Stimulated activated CD8-positive, alpha-beta memory T cell treated with anti-CD3 and anti-CD28 coated beads, Interleukin-7, amount 100 ng/mL, for 24 hours (primary cell): ENCODE data around the gene UIMC1.
"Not testable (repeated sequence)": the region's sequence is repeated elsewhere in the genome, so short reads cannot be mapped to it uniquely, and the experiment has no call there.

Experiments used
- DNase-seq: peaks from one replicate; pipeline ENCODE4 v3.0.0-alpha.2; 2020; ENCODE audit warnings: low read depth

Gene UIMC1

GRCh38 chr5:177005619-177006264 lies 837 bp downstream of the UIMC1 start:
- peak; percentile 37 for DNase-seq

GRCh38 chr5:177004961-177005360 lies 1.6 kb downstream of the UIMC1 start:
- no peak for DNase-seq

GRCh38 chr5:177003649-177004048 lies 2.9 kb downstream of the UIMC1 start:
- no peak for DNase-seq

DNA sequence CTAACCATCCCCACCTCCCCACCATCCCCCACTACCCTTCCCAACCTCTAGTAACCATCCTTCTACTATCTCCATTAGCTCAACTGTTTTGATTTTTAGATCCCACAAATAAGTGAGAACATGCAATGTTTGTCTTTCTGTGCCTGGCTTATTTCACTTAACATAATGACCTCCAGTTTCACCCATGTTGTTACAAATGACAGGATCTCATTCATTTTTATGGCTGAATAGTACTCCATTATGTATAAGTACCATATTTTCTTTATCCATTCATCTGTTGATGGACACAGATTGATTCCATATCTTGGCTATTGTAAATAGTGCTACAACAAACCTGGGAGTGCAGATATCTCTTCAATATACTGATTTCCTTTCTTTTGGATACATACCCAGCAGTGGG lies 7.1 kb downstream of the UIMC1 start:
- DNase-seq = not testable (repeated sequence)

DNA sequence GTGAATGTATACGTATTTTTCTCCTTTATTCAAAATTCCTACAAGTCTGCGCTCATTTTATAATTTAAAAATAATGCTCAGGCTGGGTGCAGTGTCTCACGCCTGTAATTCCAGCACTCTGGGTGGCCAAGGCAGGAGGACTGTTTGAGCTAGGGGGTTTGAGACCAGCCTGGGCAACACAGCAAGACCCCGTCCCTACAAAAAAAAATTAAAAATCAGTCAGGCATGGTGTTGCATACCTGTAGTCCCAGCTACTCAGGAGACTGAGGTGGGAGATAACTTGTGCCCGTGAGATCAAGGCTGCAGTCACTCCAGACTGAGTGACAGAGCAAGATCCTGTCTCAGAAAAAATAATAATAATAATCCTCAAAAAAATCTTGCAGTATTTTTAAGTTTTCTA lies 7.8 kb downstream of the UIMC1 start:
- DNase-seq = no peak

- DNase-seq = no peak
Measured at GRCh38 chr5:176996780-176997179, 9.8 kb downstream of the UIMC1 start.

DNA sequence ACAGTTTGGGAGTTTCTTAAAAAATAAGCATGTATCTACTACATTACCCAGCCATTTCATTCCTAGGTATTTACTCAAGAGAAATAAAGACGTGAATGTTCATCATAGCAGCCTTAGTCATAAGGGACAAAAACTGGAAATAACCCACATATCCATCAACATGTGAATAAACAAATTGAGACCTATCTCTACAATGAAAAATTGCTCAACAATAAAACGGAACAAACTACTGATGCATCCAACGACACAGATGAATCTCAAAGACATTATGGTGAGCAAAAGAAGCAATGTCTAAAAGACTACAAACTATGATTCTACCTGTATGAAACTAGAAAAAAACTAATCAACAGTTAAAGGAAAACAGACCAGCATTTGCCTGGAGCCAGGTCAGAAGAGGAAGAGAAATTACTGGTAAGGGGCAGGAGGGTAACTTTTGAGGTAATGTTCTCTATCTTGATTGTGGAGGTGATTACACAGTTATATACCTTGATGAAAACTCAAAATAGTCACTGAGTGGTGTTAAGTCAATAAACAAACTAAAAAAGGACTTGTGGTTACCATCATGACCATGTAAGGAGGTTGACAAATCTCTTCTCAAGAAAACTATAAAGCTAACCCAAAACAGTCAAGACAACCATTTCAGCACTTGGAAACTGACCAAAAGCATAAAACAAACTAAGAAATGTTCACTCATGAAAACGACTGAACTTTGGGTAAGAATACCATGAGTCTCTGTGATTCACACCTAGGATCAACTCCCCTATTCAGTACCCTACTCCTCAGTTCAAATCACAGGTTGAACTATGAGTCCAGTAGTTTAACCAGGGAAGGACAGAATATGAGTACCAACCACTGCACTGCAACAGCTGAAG lies 10.4 kb downstream of the UIMC1 start:
- no peak for DNase-seq

DNA sequence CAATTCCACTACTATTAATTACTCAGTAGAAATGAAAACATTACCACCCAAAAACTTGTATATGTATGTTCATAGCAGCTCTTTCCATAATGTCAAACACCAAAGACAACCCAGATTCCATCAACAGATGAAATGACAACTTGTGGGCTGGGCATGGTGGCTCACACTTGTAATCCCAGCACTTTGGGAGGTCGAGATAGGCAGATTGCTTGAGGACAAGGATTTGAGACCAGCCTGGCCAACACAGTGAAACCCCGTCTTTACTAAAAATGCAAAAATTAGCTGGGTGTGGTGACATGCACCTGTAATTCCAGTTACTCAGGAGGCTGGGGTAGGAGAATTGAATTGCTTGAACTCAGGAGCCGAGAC lies 11.5 kb downstream of the UIMC1 start:
- no peak for DNase-seq

DNA sequence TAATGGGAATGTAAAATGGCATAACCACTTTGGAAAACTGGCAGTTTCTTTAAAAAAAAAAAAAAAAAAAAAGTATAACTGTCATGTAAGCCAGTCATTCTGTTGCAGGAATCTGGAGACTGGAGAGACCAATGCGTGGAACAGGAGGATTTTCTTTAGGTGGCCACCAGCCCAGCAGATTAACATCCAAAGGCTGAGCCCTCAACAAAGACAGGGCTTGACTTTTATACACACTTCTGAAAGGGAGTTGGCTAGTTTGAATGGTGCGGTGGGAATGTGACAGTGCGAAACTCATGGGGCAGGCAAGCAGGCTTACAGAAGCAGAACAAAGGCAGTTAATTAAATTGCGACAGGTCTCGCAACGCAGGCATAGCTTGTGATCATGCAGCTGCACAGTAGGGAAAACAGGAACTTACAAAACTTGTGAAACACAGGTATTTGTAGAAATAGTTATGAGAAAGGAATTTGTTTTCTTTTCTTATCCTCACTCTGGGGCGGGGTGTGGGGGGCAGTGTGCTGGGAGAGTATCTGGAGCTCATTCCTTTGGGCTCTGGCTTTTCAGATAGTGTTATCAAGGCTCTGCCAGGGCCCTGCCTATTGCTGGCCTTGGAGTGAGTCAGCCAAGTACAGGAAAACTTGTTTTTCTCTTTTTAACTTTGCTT lies 12.0 kb downstream of the UIMC1 start:
- no peak for DNase-seq

GRCh38 chr5:176993081-176993480 lies 13.5 kb downstream of the UIMC1 start:
- not testable (repeated sequence) for DNase-seq

GRCh38 chr5:176987583-176987982 lies 19.0 kb downstream of the UIMC1 start:
- no peak for DNase-seq

GRCh38 chr5:176986280-176986679 lies 20.3 kb downstream of the UIMC1 start:
- DNase-seq = no peak

- no peak for DNase-seq
Measured at GRCh38 chr5:176985516-176985915, 21.1 kb downstream of the UIMC1 start.

GRCh38 chr5:176984176-176984575 lies 22.4 kb downstream of the UIMC1 start:
- DNase-seq = not testable (repeated sequence)

- DNase-seq = not testable (repeated sequence)
Measured at GRCh38 chr5:176983593-176983992, 23.0 kb downstream of the UIMC1 start.

DNA sequence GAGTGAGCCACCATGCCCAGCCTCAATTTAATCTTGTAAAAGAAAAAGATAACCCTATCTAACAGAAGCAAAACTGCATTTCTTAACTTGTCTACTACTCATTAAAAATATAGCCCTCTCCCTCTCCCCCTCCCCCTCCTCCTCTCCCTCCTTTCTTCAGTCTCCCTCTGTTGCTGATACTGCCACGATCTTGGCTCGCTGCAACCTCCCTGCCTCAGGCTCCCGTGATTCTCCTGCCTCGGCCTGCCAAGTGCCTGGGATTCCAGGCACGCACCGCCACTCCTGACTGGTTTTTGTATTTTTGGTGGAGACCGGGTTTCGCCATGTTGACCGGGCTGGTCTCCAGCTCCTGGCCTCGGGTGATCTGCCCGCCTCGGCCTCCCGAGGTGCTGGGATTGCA lies 23.5 kb downstream of the UIMC1 start:
- DNase-seq = not testable (repeated sequence)

DNA sequence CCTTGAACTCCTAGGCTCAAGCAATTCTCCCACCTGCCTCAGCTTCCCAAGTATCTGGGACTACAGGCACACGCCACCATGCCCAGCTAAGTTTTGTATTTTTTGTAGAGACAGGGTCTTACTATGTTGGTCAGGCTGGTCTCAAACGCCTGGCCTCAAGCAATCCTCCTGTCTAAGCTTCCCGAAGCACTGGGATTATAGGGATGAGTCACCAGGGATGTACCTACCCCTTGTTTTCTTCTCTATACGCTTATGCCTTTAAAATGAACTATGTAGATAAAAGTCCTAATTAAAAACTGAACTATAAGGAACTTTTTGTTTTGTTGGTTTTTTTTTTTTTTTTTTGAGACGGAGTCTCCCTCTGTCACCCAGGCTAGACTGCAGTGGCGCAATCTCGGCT lies 25.8 kb downstream of the UIMC1 start:
- DNase-seq = no peak

GRCh38 chr5:176979669-176980068 lies 26.9 kb downstream of the UIMC1 start:
- DNase-seq = no peak

GRCh38 chr5:176965633-176966032 lies 40.9 kb downstream of the UIMC1 start:
- no peak for DNase-seq

DNA sequence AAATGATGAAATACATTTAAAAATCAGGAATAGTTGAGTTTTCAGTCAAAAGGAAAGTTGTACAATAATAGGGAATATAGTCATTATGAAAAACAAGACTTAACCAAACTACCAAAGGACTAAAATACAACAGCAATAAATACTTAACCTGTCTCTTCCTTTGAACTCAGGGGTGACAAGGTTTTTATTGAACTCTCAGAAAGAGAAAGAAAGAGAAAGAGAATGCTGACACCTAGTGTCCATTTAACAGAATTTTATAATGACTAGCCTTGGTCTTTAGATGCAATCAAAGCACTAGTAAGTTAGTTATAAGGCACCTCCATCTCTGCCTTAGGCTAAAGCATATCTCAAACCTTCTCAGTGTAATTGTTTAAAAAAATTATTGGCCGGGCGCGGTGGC lies 47.5 kb downstream of the UIMC1 start:
- DNase-seq = no peak

- DNase-seq = no peak
Measured at GRCh38 chr5:176956756-176957155, 49.8 kb downstream of the UIMC1 start.

DNA sequence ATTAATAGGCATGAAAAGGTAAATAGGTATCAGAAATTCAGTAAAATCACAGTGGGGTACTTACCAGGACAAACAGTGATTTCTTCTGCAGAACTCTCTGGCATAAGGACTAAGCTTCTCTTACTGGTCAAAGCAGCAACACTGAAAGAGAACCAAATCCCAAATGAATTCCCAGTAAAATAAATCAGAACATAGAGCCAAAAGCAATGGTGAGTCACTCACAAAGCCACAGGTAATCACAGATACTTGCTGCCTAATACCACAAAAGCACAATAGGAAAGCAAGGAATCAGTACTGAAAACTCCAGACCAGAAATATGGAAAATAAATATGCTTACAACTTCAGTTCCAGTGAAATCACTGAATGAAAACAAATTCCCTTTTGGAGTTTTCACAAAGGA lies 50.7 kb downstream of the UIMC1 start:
- no peak for DNase-seq

DNA sequence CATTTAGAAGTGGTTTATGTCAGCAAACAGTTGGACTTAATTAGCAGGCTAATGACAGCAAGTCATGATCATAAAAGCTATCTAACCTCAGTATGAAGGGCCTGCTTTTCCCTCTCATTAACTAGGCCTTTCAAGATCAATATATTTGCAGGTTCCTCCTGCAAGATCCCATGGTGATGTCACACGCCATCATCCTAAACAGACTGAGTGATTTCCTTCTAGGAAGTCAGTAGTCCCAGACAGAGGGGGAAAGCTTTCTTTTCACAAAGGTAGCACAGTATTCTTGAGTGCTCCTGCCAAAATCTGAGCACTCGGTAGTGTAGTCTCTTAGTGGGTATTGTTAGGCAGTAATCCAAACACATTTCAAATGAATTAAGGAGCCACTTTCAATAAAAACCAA lies 52.5 kb downstream of the UIMC1 start:
- DNase-seq = no peak
